ENCODE measurements around the gene OR6M1.

GRCh38 chr11:123771664-123772063 is 34.5 kb downstream of the OR6M1 start:
- no peak for TF ChIP-seq CTCF (IDR thresholded peaks at IDR 0.05)
- TF ChIP-seq POLR2A (IDR thresholded peaks at IDR 0.05): no peak
